HAP-1 (cell line): ENCODE results near the gene METTL27.
"Not testable (repeated sequence)": the region's sequence is repeated elsewhere in the genome, so short reads cannot be mapped to it uniquely, and the experiment has no call there.

ENCODE experiments used
- DNase-seq, 2 experiments: peaks; one replicate each; pipeline ENCODE4 v3.0.0-alpha.2; 2016 to 2020; ENCODE audit warnings: low spot score in 2 of 2
- H3K27me3 ChIP-seq: fragments of 250-450 bp; sonication (Bioruptor Pico); 2 replicates; pipeline ENCODE4 v1.5.1; 2020; ENCODE audit warnings: low read depth, mild to moderate bottlenecking, moderate library complexity
- H3K36me3 ChIP-seq: fragments of 250-450 bp; sonication (Bioruptor Pico); replicated peaks from 2 replicates; pipeline ENCODE4 v1.5.1; 2020; ENCODE audit warnings: mild to moderate bottlenecking
- H3K4me1 ChIP-seq: fragments of 250-450 bp; sonication (Bioruptor Pico); 2 replicates; pipeline ENCODE4 v1.5.1; 2020; ENCODE audit warnings: mild to moderate bottlenecking
- H3K4me3 ChIP-seq: fragments of 250-450 bp; sonication (Bioruptor Pico); 2 replicates; pipeline ENCODE4 v1.5.1; 2020; ENCODE audit warnings: mild to moderate bottlenecking, moderate library complexity
- H3K9me3 ChIP-seq: fragments of 250-450 bp; sonication (Bioruptor Pico); 2 replicates; pipeline ENCODE4 v1.5.1; 2020; ENCODE audit warnings: mild to moderate bottlenecking, moderate library complexity
- in situ Hi-C: fragments of 300-500 bp; cut with MboI; formaldehyde crosslinking; loops from 3 replicates; pipeline ENCODE4 v1.14.3; 2020; ENCODE audit warnings: low sequenced_read_pairs, inconsistent platforms, mixed read lengths

Gene METTL27

GRCh38 chr7:73827567-73828106 is 14.7 kb downstream of the METTL27 start:
- H3K4me3 ChIP-seq: no peak overlapping the region
- in situ Hi-C loops: no loop called here
- no peaks in the 10 kb centered on the region for H3K27me3 ChIP-seq
- peaks cover 3% of the 10 kb centered on the region; the same call in 1 of the 2 replicates for H3K4me1 ChIP-seq
- no peaks in the 10 kb centered on the region for H3K9me3 ChIP-seq
- no peak for DNase-seq
- no peaks in the 10 kb centered on the region for H3K36me3 ChIP-seq

DNA sequence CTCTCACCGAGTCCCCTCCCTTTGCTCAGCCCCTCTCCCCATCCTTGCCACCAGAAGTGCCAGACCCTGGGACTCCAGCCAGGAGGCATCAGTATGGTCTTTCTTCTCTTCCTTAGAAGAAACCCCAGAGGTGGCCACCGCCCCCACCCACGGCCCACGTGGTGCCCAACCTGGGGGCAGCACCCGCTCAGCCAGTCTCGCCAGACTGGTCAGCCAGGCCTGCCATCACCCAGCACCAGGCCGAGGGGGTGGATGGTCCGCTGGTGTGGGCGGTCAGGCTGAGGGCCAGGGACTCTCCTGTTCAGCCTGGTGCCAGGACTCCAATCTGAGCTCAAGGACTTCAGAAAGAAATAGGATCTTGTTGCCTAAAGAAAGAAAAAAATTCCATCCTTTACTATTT is 17.3 kb downstream of the METTL27 start:
- no peaks in the 10 kb centered on the region for H3K36me3 ChIP-seq
- no peak overlapping the region for H3K4me3 ChIP-seq
- H3K4me1 ChIP-seq: peaks cover 5% of the 10 kb centered on the region; the same call in 1 of the 2 replicates
- in situ Hi-C loops: no loop called here
- H3K27me3 ChIP-seq: no peaks in the 10 kb centered on the region
- H3K9me3 ChIP-seq: no peaks in the 10 kb centered on the region
- DNase-seq: no peak

- in situ Hi-C loops: no loop called here
- Histone ChIP-seq H3K36me3 (no peaks in the 10 kb centered on the region), H3K9me3 (no peaks in the 10 kb centered on the region), H3K4me3 (no peak overlapping the region), H3K27me3 (no peaks in the 10 kb centered on the region), H3K4me1 (peaks cover 5% of the 10 kb centered on the region; the same call in 1 of the 2 replicates)
- DNase-seq: no peak
Observed at GRCh38 chr7:73823873-73824592, 18.3 kb downstream of the METTL27 start.

GRCh38 chr7:73823257-73823656 is 19.1 kb downstream of the METTL27 start:
- Histone ChIP-seq H3K36me3 (no peaks in the 10 kb centered on the region), H3K27me3 (no peaks in the 10 kb centered on the region), H3K4me1 (peaks cover 5% of the 10 kb centered on the region; the same call in 1 of the 2 replicates), H3K9me3 (no peaks in the 10 kb centered on the region), H3K4me3 (no peak overlapping the region)
- DNase-seq: no peak
- in situ Hi-C loops: no loop called here

- Histone ChIP-seq H3K4me3 (no peak overlapping the region), H3K36me3 (no peaks in the 10 kb centered on the region), H3K4me1 (peaks cover 5% of the 10 kb centered on the region; the same call in 1 of the 2 replicates), H3K9me3 (no peaks in the 10 kb centered on the region), H3K27me3 (no peaks in the 10 kb centered on the region)
- in situ Hi-C loops: no loop called here
- peak in 1 of 2 experiments; percentile 66 for DNase-seq
Observed at GRCh38 chr7:73822319-73823173, 19.8 kb downstream of the METTL27 start.

DNA sequence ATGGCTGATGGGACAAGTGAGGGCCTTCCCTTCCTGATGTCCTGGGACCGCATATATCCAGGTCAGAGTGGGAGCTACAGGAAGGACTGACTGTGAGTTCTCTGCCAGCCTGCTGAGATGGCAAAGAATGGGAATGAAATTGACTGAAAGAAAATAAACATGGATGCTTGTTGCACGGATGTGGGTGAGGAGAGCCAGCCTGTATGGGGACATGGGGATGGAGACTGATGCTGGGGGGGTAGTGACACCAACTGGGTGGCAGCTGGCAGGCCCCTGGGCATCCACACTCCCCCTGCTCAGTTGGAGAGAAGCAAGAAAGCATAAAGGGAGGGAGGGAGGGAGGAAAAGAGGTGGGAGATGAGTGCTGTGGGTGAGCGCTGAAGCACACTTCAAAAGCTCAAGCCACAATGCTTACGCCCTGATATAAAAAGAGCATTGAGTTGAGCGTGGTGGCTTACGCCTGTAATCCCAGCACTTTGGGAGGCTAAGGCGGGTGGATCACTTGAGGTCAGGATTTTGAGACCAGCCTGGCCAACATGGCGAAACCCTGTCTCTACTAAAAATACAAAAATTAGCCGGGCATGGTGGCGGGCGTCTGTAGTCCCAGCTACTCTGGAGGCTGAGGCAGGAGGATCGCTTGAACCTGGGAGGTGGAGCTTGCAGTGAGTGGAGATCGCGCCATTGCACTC is 20.6 kb downstream of the METTL27 start:
- H3K4me3 ChIP-seq, H3K36me3 ChIP-seq, DNase-seq, H3K27me3 ChIP-seq, in situ Hi-C loops, H3K4me1 ChIP-seq, H3K9me3 ChIP-seq: not testable (repeated sequence)

DNA sequence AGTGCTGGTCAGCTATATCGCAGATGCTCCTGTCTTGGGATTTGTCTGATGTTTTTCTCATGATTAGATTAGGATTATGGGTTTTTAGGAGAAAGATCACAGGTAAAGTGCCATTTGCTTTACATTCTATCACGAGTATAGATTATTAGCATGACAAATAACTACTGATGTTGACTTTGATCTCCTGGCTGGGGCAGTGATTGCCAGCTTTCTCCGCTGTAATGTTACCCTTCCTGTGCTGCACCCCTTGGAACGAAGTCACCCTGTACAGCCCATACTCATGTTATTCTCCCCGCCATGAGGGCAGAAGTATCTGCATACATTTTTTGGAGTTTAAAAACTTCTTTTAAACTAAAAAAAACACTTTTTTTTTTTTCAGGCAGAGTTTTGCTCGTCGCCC is 22.3 kb downstream of the METTL27 start:
- no peak for DNase-seq
- in situ Hi-C loops: no loop called here
- Histone ChIP-seq H3K4me1 (peaks cover 5% of the 10 kb centered on the region; the same call in 1 of the 2 replicates), H3K4me3 (no peak overlapping the region), H3K27me3 (no peaks in the 10 kb centered on the region), H3K9me3 (no peaks in the 10 kb centered on the region), H3K36me3 (no peaks in the 10 kb centered on the region)

DNA sequence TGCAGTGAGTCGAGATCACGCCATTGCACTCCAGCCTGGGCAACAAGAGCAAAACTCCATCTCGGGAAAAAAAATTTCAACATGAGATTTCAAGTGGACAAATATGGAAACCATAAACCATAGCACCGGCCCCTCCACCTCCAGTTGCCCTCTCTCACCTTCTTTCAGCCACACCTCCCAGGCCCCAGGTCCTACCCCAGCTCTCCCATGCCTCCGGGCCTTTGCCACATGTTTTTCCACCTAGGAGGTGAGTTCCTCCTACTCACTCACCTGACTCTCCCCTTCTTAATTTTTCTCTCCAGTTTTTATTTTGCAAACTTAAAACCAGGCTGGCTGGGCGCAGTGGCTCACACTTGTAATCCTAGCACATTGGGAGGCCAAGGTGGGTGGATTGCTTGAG is 25.2 kb downstream of the METTL27 start:
- Histone ChIP-seq H3K9me3 (no peaks in the 10 kb centered on the region), H3K4me1 (no peaks in the 10 kb centered on the region), H3K27me3 (no peaks in the 10 kb centered on the region), H3K4me3 (no peak overlapping the region), H3K36me3 (no peaks in the 10 kb centered on the region)
- no peak for DNase-seq
- in situ Hi-C loops: no loop called here

GRCh38 chr7:73815436-73815835 is 26.9 kb downstream of the METTL27 start:
- no peak for DNase-seq
- Histone ChIP-seq H3K27me3 (no peaks in the 10 kb centered on the region), H3K4me3 (no peak overlapping the region), H3K4me1 (no peaks in the 10 kb centered on the region), H3K9me3 (no peaks in the 10 kb centered on the region), H3K36me3 (no peaks in the 10 kb centered on the region)
- in situ Hi-C loops: no loop called here

GRCh38 chr7:73812996-73813395 is 29.3 kb downstream of the METTL27 start:
- in situ Hi-C loops: no loop called here

GRCh38 chr7:73811760-73812168 is 30.6 kb downstream of the METTL27 start:
- H3K36me3 ChIP-seq: no peaks in the 10 kb centered on the region
- no peak overlapping the region for H3K4me3 ChIP-seq
- H3K9me3 ChIP-seq: no peaks in the 10 kb centered on the region
- in situ Hi-C loops: no loop called here
- DNase-seq: peak; percentile 42 to 84
- H3K4me1 ChIP-seq: no peaks in the 10 kb centered on the region
- H3K27me3 ChIP-seq: no peaks in the 10 kb centered on the region

More at GRCh38 chr7:73812996-73813395, 29.3 kb downstream of the METTL27 start:
- H3K27me3 ChIP-seq: no peaks in the 10 kb centered on the region
- no peaks in the 10 kb centered on the region for H3K36me3 ChIP-seq
- no peak overlapping the region for H3K4me3 ChIP-seq
- H3K4me1 ChIP-seq: no peaks in the 10 kb centered on the region
- no peak for DNase-seq
- H3K9me3 ChIP-seq: no peaks in the 10 kb centered on the region

- DNase-seq: no peak
- no peaks in the 10 kb centered on the region for H3K9me3 ChIP-seq
- H3K4me1 ChIP-seq: no peaks in the 10 kb centered on the region
- H3K27me3 ChIP-seq: no peaks in the 10 kb centered on the region
- no peaks in the 10 kb centered on the region for H3K36me3 ChIP-seq
- in situ Hi-C loops: no loop called here
- no peak overlapping the region for H3K4me3 ChIP-seq
Observed at GRCh38 chr7:73810998-73811360, 31.3 kb downstream of the METTL27 start.

DNA sequence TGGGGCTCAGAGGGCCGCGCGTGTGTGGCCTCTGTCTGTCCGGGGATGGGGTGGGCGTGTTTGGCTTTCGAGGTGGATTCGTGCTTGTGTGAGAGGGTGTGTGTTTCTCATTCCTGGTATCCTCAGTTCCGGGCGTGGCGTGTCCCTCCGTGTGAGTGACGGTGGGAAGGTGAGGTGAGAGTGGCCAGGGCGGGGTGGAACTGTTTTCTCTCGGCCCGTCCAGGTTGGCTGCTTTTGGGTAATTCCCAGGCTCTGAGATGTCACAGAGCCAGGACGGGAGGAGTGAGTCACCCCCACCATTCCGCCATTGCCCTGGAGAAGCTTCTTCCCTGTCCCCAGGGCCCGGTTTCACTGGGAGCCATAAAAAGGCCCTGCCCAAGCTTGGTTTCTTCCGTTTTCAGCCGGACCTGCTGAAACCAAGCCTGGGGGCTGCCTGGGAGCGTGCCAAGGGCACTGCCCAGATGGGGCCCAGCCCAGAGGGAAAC is 32.8 kb downstream of the METTL27 start:
- no peaks in the 10 kb centered on the region for H3K36me3 ChIP-seq
- DNase-seq: no peak
- H3K4me1 ChIP-seq: no peaks in the 10 kb centered on the region
- no peaks in the 10 kb centered on the region for H3K27me3 ChIP-seq
- H3K4me3 ChIP-seq: no peak overlapping the region
- in situ Hi-C loops: no loop called here
- no peaks in the 10 kb centered on the region for H3K9me3 ChIP-seq
